ENCODE measurements around the gene ACSL3.

DNA sequence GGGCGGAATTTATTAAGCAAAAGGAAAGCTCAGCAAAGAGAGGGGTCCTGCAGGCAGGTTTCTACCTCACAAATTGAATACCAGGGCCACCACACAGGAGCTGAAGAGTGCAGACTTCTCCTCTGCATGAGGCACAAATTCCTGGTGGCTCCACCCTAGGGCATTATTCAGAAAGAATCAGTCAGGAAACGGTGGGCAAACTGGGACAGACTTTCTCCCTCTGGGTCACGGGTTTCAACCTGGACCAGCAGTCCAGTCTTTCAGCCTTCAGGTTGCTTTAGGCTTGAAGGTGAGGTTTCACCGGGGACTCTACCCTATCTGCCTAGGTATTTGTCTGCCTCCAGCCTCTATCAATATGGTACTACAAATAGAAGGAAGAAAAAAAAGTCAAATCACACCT lies 41.8 kb downstream of the ACSL3 start:
- TF ChIP-seq, protein P1, sequence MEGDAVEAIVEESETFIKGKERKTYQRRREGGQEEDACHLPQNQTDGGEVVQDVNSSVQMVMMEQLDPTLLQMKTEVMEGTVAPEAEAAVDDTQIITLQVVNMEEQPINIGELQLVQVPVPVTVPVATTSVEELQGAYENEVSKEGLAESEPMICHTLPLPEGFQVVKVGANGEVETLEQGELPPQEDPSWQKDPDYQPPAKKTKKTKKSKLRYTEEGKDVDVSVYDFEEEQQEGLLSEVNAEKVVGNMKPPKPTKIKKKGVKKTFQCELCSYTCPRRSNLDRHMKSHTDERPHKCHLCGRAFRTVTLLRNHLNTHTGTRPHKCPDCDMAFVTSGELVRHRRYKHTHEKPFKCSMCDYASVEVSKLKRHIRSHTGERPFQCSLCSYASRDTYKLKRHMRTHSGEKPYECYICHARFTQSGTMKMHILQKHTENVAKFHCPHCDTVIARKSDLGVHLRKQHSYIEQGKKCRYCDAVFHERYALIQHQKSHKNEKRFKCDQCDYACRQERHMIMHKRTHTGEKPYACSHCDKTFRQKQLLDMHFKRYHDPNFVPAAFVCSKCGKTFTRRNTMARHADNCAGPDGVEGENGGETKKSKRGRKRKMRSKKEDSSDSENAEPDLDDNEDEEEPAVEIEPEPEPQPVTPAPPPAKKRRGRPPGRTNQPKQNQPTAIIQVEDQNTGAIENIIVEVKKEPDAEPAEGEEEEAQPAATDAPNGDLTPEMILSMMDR (conservative IDR thresholded peaks at IDR 0.05; ENCODE audit: low read length) = no peak
- TF ChIP-seq EZH2phosphoT487 (IDR thresholded peaks at IDR 0.05; ENCODE audit: borderline replicate concordance) = no peak

Measured in Loucy (cell line).